Measurements from ENCODE around the gene MED13L. TPM values are rescaled to one million over a fixed set of nuclear protein-coding genes. Genes with fewer than 3 reads are reported as not detected.

The MED13L gene
- total RNA-seq, 1 donor from 2014 or later, result 89.0 TPM

DNA sequence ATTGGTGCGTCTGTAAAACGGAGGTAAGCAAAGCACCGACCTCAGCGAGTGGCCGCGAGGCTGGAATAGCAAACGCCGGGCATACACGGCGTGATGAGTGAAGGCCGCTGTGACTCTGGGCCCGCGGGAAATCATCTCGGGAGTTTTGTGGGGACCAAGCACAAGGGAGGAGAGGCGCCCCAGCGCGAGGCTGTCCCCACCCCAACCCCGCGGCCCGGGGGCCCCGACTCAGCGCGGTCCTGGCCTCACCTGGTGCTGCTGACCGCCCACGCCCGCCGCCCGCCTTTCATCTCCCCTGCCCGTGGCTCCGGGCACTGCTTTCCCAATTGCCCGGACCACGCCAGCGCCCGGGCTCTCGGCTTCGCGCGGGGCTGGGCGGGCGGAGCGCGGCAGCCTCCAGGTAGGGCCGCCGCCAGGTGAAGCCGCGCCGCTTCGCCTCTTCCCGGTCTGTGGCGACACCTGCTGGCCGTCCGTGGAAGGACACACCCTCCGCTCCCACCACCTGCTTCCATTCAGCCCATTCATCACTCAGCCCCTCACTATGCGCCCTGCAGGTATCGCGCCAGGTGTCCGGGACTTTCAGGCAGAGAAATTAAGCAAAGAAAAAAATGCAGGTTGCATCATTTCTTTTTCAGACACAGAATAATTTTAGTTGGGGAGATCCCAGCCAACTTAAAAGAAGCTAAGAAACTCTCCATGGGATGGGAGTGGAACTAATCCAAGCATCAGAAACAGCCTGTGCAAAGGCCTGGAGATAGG, 360.4 kb downstream of the MED13L start:
- Mint-ChIP-seq H3K4me1 (no peaks in the 10 kb centered on the region), H3K4me3 (no peak overlapping the region), H3K27me3 (ENCODE audit: low read depth) (peaks cover 87% of the 10 kb centered on the region), H3K9me3 (no peaks in the 10 kb centered on the region), H3K36me3 (ENCODE audit: low read depth) (no peaks in the 10 kb centered on the region), H3K27ac (ENCODE audit: unreplicated experiment) (no peak overlapping the region)
- DNase-seq (ENCODE audit: low read depth, low spot score), result peak; percentile 65
- TF ChIP-seq, protein P1, sequence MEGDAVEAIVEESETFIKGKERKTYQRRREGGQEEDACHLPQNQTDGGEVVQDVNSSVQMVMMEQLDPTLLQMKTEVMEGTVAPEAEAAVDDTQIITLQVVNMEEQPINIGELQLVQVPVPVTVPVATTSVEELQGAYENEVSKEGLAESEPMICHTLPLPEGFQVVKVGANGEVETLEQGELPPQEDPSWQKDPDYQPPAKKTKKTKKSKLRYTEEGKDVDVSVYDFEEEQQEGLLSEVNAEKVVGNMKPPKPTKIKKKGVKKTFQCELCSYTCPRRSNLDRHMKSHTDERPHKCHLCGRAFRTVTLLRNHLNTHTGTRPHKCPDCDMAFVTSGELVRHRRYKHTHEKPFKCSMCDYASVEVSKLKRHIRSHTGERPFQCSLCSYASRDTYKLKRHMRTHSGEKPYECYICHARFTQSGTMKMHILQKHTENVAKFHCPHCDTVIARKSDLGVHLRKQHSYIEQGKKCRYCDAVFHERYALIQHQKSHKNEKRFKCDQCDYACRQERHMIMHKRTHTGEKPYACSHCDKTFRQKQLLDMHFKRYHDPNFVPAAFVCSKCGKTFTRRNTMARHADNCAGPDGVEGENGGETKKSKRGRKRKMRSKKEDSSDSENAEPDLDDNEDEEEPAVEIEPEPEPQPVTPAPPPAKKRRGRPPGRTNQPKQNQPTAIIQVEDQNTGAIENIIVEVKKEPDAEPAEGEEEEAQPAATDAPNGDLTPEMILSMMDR (conservative IDR thresholded peaks at IDR 0.05), result peak; percentile 98

- DNase-seq (ENCODE audit: low read depth, low spot score), result no peak
- no peaks in the 10 kb centered on the region for H3K4me1 Mint-ChIP-seq
- H3K4me3 Mint-ChIP-seq, result no peak overlapping the region
- H3K9me3 Mint-ChIP-seq, result no peaks in the 10 kb centered on the region
- H3K27me3 Mint-ChIP-seq (ENCODE audit: low read depth), result peaks cover 76% of the 10 kb centered on the region
- no peak overlapping the region for H3K27ac Mint-ChIP-seq (ENCODE audit: unreplicated experiment)
- TF ChIP-seq, protein P1 (conservative IDR thresholded peaks at IDR 0.05), result no peak
- H3K36me3 Mint-ChIP-seq (ENCODE audit: low read depth), result no peaks in the 10 kb centered on the region
These were observed 363.4 kb downstream of the MED13L start for GRCh38 chr12:115914122-115914521.

DNA sequence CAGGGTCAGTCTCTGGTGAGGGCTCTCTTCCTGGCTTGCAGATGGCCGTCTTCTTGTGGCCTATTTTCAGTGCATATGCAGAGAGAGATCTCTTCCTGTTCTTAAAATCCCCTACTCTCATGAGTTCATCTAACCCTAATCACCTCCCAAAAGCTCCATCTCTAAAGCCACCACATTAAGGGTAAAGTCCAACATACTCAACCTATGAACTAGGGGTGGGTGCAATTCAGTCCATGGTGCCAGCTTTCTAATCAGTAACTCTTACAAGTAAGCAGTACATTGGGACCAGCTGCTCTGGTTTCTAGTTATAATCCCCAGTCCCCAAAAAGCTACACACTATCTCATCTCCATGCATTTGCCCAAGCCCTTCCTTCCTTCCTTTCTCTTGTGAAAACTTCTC, 365.1 kb downstream of the MED13L start:
- H3K27ac Mint-ChIP-seq (ENCODE audit: unreplicated experiment), result no peak overlapping the region
- TF ChIP-seq, protein P1 (conservative IDR thresholded peaks at IDR 0.05), result no peak
- no peaks in the 10 kb centered on the region for H3K9me3 Mint-ChIP-seq
- peaks cover 67% of the 10 kb centered on the region for H3K27me3 Mint-ChIP-seq (ENCODE audit: low read depth)
- DNase-seq (ENCODE audit: low read depth, low spot score), result no peak
- no peak overlapping the region for H3K4me3 Mint-ChIP-seq
- no peaks in the 10 kb centered on the region for H3K4me1 Mint-ChIP-seq
- no peaks in the 10 kb centered on the region for H3K36me3 Mint-ChIP-seq (ENCODE audit: low read depth)

DNA sequence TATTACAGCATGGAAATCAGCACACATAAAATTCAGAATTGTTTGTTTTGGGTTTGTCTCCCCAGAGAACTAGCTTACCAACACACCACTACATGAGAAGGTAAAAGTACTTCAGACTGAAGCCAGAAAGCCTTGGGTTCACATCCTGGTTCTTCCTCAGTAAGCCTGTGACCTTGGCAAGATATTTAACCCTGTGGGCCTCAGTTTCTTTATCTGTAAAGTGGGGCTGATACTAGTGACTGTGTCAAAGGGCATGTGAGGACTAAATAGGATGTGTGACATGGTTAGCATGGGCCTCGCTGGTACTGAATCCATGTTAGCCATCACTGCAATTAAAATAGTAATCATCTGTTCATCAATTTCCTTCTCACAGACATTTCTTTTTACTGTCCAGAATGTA, 366.1 kb downstream of the MED13L start:
- Mint-ChIP-seq H3K4me1 (no peaks in the 10 kb centered on the region), H3K27me3 (ENCODE audit: low read depth) (peaks cover 64% of the 10 kb centered on the region), H3K4me3 (no peak overlapping the region), H3K36me3 (ENCODE audit: low read depth) (no peaks in the 10 kb centered on the region), H3K27ac (ENCODE audit: unreplicated experiment) (no peak overlapping the region), H3K9me3 (no peaks in the 10 kb centered on the region)
- TF ChIP-seq, protein P1 (conservative IDR thresholded peaks at IDR 0.05), result no peak
- DNase-seq (ENCODE audit: low read depth, low spot score), result no peak

GRCh38 chr12:115910057-115910456, 367.4 kb downstream of the MED13L start:
- no peak for DNase-seq (ENCODE audit: low read depth, low spot score)
- Mint-ChIP-seq H3K4me1 (no peaks in the 10 kb centered on the region), H3K4me3 (no peak overlapping the region), H3K27me3 (ENCODE audit: low read depth) (peaks cover 62% of the 10 kb centered on the region), H3K36me3 (ENCODE audit: low read depth) (no peaks in the 10 kb centered on the region), H3K9me3 (no peaks in the 10 kb centered on the region), H3K27ac (ENCODE audit: unreplicated experiment) (no peak overlapping the region)
- TF ChIP-seq, protein P1 (conservative IDR thresholded peaks at IDR 0.05), result no peak

Small RNAs within 50 kb of the gene (microRNA-seq; reads per million reads assigned to microRNA genes)
- gene MIR620, result not detected

Measured in neural crest cell (in vitro differentiated cells).